HEK293T (cell line): ENCODE measurements around the gene ZNF134.
A peak's percentile ranks its signal among the peaks of the same experiment; 100 is the strongest.

ENCODE experiments used
- CTCF ChIA-PET: fragments of 350-600 bp; formaldehyde crosslinking; extraction: SDS; loops from one replicate; lab custom pipeline; 2021; ENCODE audit warnings: antibody characterized with exemption, inconsistent platforms; lab: Yijun Ruan, JAX
- POLR2A ChIA-PET: fragments of 350-600 bp; formaldehyde crosslinking; extraction: SDS; loops from one replicate; lab custom pipeline; 2020; ENCODE audit warnings: antibody characterized with exemption, inconsistent platforms; lab: Yijun Ruan, JAX
- DNase-seq: peaks from one replicate; pipeline ENCODE4 v3.0.0; 2012; ENCODE audit warnings: mixed read lengths; ENCODE audit errors: extremely low spot score
- ARNT ChIP-seq: fragments of 450-650 bp; IDR thresholded peaks from 2 replicates; pipeline ENCODE4 v1.6.1; 2017; ENCODE audit warnings: mild to moderate bottlenecking
- BHLHE40 ChIP-seq: fragments of 450-650 bp; IDR thresholded peaks from 2 replicates; pipeline ENCODE4 v1.6.1; 2016; ENCODE audit warnings: mild to moderate bottlenecking, moderate library complexity, borderline replicate concordance
- CTBP1 ChIP-seq: fragments of 450-650 bp; IDR thresholded peaks from 2 replicates; pipeline ENCODE4 v1.6.1; 2016; ENCODE audit warnings: borderline replicate concordance
- ELF4 ChIP-seq: fragments of 450-650 bp; IDR thresholded peaks from 2 replicates; pipeline ENCODE4 v1.6.1; 2017; ENCODE audit warnings: antibody characterized with exemption
- FOXA1 ChIP-seq: fragments of 450-650 bp; IDR thresholded peaks from 2 replicates; pipeline ENCODE4 v1.6.1; 2016; ENCODE audit warnings: mild to moderate bottlenecking
- FOXK2 ChIP-seq: fragments of 450-650 bp; IDR thresholded peaks from 2 replicates; pipeline ENCODE4 v1.6.1; 2016; ENCODE audit warnings: mild to moderate bottlenecking
- FOXM1 ChIP-seq: fragments of 450-650 bp; IDR thresholded peaks from 2 replicates; pipeline ENCODE4 v1.6.1; 2017; ENCODE audit warnings: mild to moderate bottlenecking, borderline replicate concordance
- HDGF ChIP-seq: fragments of 450-650 bp; IDR thresholded peaks from 2 replicates; pipeline ENCODE4 v1.6.1; 2017; ENCODE audit warnings: antibody characterized with exemption, borderline replicate concordance
- L3MBTL2 ChIP-seq: fragments of 450-650 bp; conservative IDR thresholded peaks from 2 replicates; pipeline ENCODE4 v1.6.1; 2016; ENCODE audit warnings: mild to moderate bottlenecking
- LEF1 ChIP-seq: fragments of 450-650 bp; IDR thresholded peaks from 2 replicates; pipeline ENCODE4 v1.6.1; 2017; ENCODE audit warnings: mild to moderate bottlenecking, borderline replicate concordance
- NFRKB ChIP-seq: fragments of 450-650 bp; IDR thresholded peaks from 2 replicates; pipeline ENCODE4 v1.6.1; 2016; ENCODE audit warnings: mild to moderate bottlenecking, moderate library complexity
- PKNOX1 ChIP-seq: fragments of 450-650 bp; IDR thresholded peaks from 2 replicates; pipeline ENCODE4 v1.6.1; 2016
- SP1 ChIP-seq: fragments of 450-650 bp; IDR thresholded peaks from 2 replicates; pipeline ENCODE4 v1.6.1; 2017
- SUZ12 ChIP-seq: fragments of 450-650 bp; IDR thresholded peaks from 2 replicates; pipeline ENCODE4 v1.6.1; 2016; ENCODE audit warnings: mild to moderate bottlenecking
- TARDBP ChIP-seq: fragments of 450-650 bp; IDR thresholded peaks from 2 replicates; pipeline ENCODE4 v1.6.1; 2016
- ZNF384 ChIP-seq: fragments of 450-650 bp; IDR thresholded peaks from 2 replicates; pipeline ENCODE4 v1.6.1; 2016

Gene ZNF134

GRCh38 chr19:57613941-57614743, at the start of gene ZNF134:
TSS of gene ZNF134 (plus strand) at chr19:57614242. CDS start at chr19:57619469, 5,227 bp downstream.
- ChIA-PET POLR2A (interaction anchor here (1.0 kb wide), 2 partner anchors 8 to 19 kb away, joined by 3 to 5 read pairs; partner anchors contain the start of gene ZNF211), CTCF (no interaction called here)
- peak; percentile 93 for DNase-seq
- TF ChIP-seq SP1 (no peak), ELF4 (peak; percentile 35; the same call in 1 of the 2 replicates), NFRKB (peak; percentile 47; the same call in 1 of the 2 replicates), ARNT (no peak), L3MBTL2 (peak; percentile 68)

- TF ChIP-seq SUZ12 (no peak), L3MBTL2 (no peak), HDGF (no peak), ZNF384 (no peak), FOXA1 (no peak)
- POLR2A ChIA-PET, result no interaction called here
- CTCF ChIA-PET, result no interaction called here
- no peak for DNase-seq
Observed at GRCh38 chr19:57566396-57567265, 47.4 kb upstream of the ZNF134 start.

GRCh38 chr19:57570707-57571106, 43.3 kb upstream of the ZNF134 start:
- ChIA-PET POLR2A (no interaction called here), CTCF (no interaction called here)
- TF ChIP-seq ZNF384 (no peak), SP1 (no peak), LEF1 (no peak), CTBP1 (no peak), FOXK2 (no peak), HDGF (no peak), FOXA1 (no peak), BHLHE40 (no peak), TARDBP (no peak), L3MBTL2 (no peak), PKNOX1 (no peak), NFRKB (no peak)
- no peak for DNase-seq

GRCh38 chr19:57572415-57572947, 41.6 kb upstream of the ZNF134 start:
- DNase-seq, result no peak
- no peak for TF ChIP-seq SUZ12
- ChIA-PET POLR2A (no interaction called here), CTCF (no interaction called here)

DNA sequence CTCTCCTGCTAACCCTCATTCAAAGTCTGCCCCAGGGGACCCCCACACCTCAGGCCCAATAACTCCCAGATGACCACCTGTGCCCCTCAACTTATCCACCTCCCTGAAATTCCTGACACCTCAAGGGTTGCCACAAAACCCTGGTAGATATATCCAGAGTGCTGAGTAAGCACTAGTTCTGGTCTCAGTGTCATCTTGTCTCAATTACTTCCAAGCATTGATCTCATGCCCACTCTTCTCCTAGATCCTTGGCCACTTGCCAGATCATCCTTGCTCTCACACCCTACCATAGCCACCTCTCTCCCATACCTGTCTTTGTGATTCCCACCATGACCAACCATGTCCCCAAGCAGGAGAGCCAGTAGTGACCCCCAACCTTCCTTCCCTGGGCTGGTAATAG, 37.4 kb upstream of the ZNF134 start:
- ChIA-PET CTCF (no interaction called here), POLR2A (no interaction called here)
- no peak for DNase-seq
- no peak for TF ChIP-seq SUZ12
- no peak for TF ChIP-seq ZNF384
- TF ChIP-seq L3MBTL2, result no peak
- TF ChIP-seq BHLHE40, result no peak
- no peak for TF ChIP-seq LEF1
- TF ChIP-seq SP1, result no peak
- no peak for TF ChIP-seq ARNT
- no peak for TF ChIP-seq CTBP1
- no peak for TF ChIP-seq FOXM1
- TF ChIP-seq NFRKB, result no peak
- TF ChIP-seq HDGF, result no peak
- TF ChIP-seq FOXA1, result no peak
- TF ChIP-seq FOXK2, result no peak
- TF ChIP-seq ELF4, result no peak
- no peak for TF ChIP-seq PKNOX1
- no peak for TF ChIP-seq TARDBP

DNA sequence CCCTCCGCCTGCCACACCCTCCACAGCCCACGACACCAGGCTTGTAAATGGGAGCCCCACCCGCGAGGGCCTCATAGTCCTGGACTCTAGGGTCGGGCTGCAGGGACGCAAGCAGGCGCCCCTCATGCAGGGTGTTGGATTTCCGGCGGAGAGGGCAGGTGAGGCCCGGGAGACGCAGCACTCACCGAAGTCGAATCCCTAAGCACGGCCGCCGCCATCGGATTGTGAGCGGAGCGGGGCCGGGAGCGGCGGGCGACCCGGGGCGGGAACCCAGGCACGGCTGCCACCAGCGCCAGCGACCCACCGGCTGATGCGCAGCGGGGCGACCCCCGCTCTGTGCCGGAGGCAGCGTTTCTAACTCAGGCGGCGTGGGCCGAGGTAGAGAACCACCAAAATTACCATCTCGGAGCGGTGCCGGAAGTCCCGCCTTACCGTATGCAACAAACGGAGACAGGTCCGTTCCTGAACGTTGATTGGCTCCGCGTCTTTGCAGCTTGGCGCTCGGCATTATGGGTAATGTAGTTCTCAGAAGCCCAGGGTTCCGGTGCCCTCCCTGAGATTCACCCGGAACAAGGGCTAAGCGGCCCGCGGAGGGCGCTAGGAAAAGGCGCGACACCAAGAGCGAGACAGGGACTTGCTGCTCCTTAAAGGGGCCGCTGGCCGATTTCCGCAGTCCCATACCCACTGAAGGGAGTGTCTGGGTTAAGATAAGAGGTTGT, 35.4 kb upstream of the ZNF134 start, which contains the start of gene ZNF416:
Gene ZNF416 (minus strand): TSS at position 425 of the 719 bp plus-strand sequence. CDS start 207 bp downstream, at position 218.
- DNase-seq, result peak; percentile 96
- POLR2A ChIA-PET, result no interaction called here
- TF ChIP-seq L3MBTL2, result peak; percentile 66
- peak; percentile 52; the same call in 1 of the 2 replicates for TF ChIP-seq ELF4
- peak; percentile 80 for TF ChIP-seq PKNOX1
- TF ChIP-seq LEF1, result no peak
- no peak for TF ChIP-seq SUZ12
- CTCF ChIA-PET, result no interaction called here
